ENCODE results near the gene PAX2.

PAX2 gene

GRCh38 chr10:100829933-100830727, 84.7 kb downstream of the PAX2 start:
- Histone ChIP-seq H3K27ac (replicated peaks) (no peak overlapping the region), H3K4me3 (replicated peaks; ENCODE audit: insufficient read depth, low read length) (no peak overlapping the region), H3K27me3 (ENCODE audit: insufficient read depth, poor library complexity, severe bottlenecking) (peaks cover 43% of the 10 kb centered on the region)
- no peak for DNase-seq (ENCODE audit: low read depth in 1 of 2, low spot score in 1 of 2)
- TF ChIP-seq CTCF (IDR thresholded peaks at IDR 0.05; ENCODE audit: insufficient read depth, low read length) (no peak), REST (IDR thresholded peaks at IDR 0.05; ENCODE audit: insufficient replicate concordance, low read depth) (no peak), POLR2AphosphoS5 (IDR thresholded peaks at IDR 0.05; ENCODE audit: low read depth) (no peak), GABPA (IDR thresholded peaks at IDR 0.05; ENCODE audit: low read depth) (no peak), SPI1 (IDR thresholded peaks at IDR 0.05; ENCODE audit: borderline replicate concordance, low read depth) (no peak)

GRCh38 chr10:100830728-100831111, 85.3 kb downstream of the PAX2 start:
- peaks cover 41% of the 10 kb centered on the region for H3K27me3 ChIP-seq (ENCODE audit: insufficient read depth, poor library complexity, severe bottlenecking)
- no peak overlapping the region for H3K4me3 ChIP-seq (replicated peaks; ENCODE audit: insufficient read depth, low read length)
- TF ChIP-seq CTCF (IDR thresholded peaks at IDR 0.05; ENCODE audit: insufficient read depth, low read length), result no peak
- no peak for TF ChIP-seq REST (IDR thresholded peaks at IDR 0.05; ENCODE audit: insufficient replicate concordance, low read depth)
- no peak for TF ChIP-seq SPI1 (IDR thresholded peaks at IDR 0.05; ENCODE audit: borderline replicate concordance, low read depth)
- TF ChIP-seq GABPA (IDR thresholded peaks at IDR 0.05; ENCODE audit: low read depth), result no peak
- TF ChIP-seq POLR2AphosphoS5 (IDR thresholded peaks at IDR 0.05; ENCODE audit: low read depth), result no peak
- H3K27ac ChIP-seq (replicated peaks), result no peak overlapping the region
- no peak for DNase-seq (ENCODE audit: low read depth in 1 of 2, low spot score in 1 of 2)

- DNase-seq (ENCODE audit: low read depth in 1 of 2, low spot score in 1 of 2), result no peak
- no peak overlapping the region for H3K4me3 ChIP-seq (replicated peaks; ENCODE audit: insufficient read depth, low read length)
- H3K27ac ChIP-seq (replicated peaks), result no peak overlapping the region
- H3K27me3 ChIP-seq (ENCODE audit: insufficient read depth, poor library complexity, severe bottlenecking), result peaks cover 40% of the 10 kb centered on the region
- TF ChIP-seq REST (IDR thresholded peaks at IDR 0.05; ENCODE audit: insufficient replicate concordance, low read depth), result no peak
- TF ChIP-seq SPI1 (IDR thresholded peaks at IDR 0.05; ENCODE audit: borderline replicate concordance, low read depth), result no peak
- no peak for TF ChIP-seq GABPA (IDR thresholded peaks at IDR 0.05; ENCODE audit: low read depth)
- TF ChIP-seq CTCF (IDR thresholded peaks at IDR 0.05; ENCODE audit: insufficient read depth, low read length), result no peak
- no peak for TF ChIP-seq POLR2AphosphoS5 (IDR thresholded peaks at IDR 0.05; ENCODE audit: low read depth)
These were observed 86.4 kb downstream of the PAX2 start for GRCh38 chr10:100831742-100832141.
